Myocyte (in vitro differentiated cells): Measurements from ENCODE around the gene TMEM151B. TPM values are rescaled to one million over a fixed set of nuclear protein-coding genes. Genes with fewer than 3 reads are reported as not detected.

Experiments
- DNase-seq: peaks from one replicate; pipeline ENCODE4 v3.0.0-alpha.2; 2012; ENCODE audit warnings: low read depth
- total RNA-seq: library from RNA; depleted of rRNA; stranded (reverse); fragments of >200 nt; gene quantifications from 2 replicates; pipeline ENCODE4 v1.2.3, GENCODE V29; 2014

Gene TMEM151B
- total RNA-seq, 1 donor from 2014 or later, result not detected

- no peak for DNase-seq
These were observed 6.7 kb upstream of the TMEM151B start for GRCh38 chr6:44263354-44264100.

- no peak for DNase-seq
These were observed 5.9 kb upstream of the TMEM151B start for GRCh38 chr6:44264154-44265006.

GRCh38 chr6:44265007-44265721 is 5.1 kb upstream of the TMEM151B start, which contains the start of gene NFKBIE:
Gene NFKBIE (minus strand): TSS chr6:44265551. CDS start chr6:44265346, 205 bp downstream.
- peak; percentile 90 for DNase-seq

- no peak for DNase-seq
These were observed 4.5 kb upstream of the TMEM151B start for GRCh38 chr6:44265722-44266233.

- no peak for DNase-seq
These were observed 3.9 kb upstream of the TMEM151B start for GRCh38 chr6:44266347-44266746.

- no peak for DNase-seq
These were observed 3.0 kb upstream of the TMEM151B start for GRCh38 chr6:44267252-44267651.

- DNase-seq, result peak; percentile 61
These were observed 2.1 kb upstream of the TMEM151B start for GRCh38 chr6:44268095-44268628.

- DNase-seq, result no peak
These were observed 901 bp upstream of the TMEM151B start for GRCh38 chr6:44269178-44269920.

- DNase-seq, result no peak
These were observed 516 bp downstream of the TMEM151B start for GRCh38 chr6:44270526-44271405.

- no peak for DNase-seq
These were observed 1.1 kb downstream of the TMEM151B start for GRCh38 chr6:44271406-44271723.

GRCh38 chr6:44271914-44272313 is 1.7 kb downstream of the TMEM151B start:
- no peak for DNase-seq

GRCh38 chr6:44272529-44272928 is 2.3 kb downstream of the TMEM151B start:
- no peak for DNase-seq

- no peak for DNase-seq
These were observed 2.8 kb downstream of the TMEM151B start for GRCh38 chr6:44272999-44273566.

GRCh38 chr6:44273617-44274016 is 3.4 kb downstream of the TMEM151B start:
- DNase-seq, result no peak

GRCh38 chr6:44275271-44275748 is 5.1 kb downstream of the TMEM151B start:
- DNase-seq, result no peak

GRCh38 chr6:44275749-44276648 is 5.7 kb downstream of the TMEM151B start:
- peak; percentile 59 for DNase-seq

GRCh38 chr6:44276667-44277640 is 6.7 kb downstream of the TMEM151B start:
- no peak for DNase-seq
